GM12892 (cell line): Measurements from ENCODE around the gene SRRM1. TPM values are rescaled to one million over a fixed set of nuclear protein-coding genes. Genes with fewer than 3 reads are reported as not detected.

Experiments
- DNase-seq: peaks from one replicate; pipeline ENCODE4 v3.0.0; 2011; ENCODE audit not compliant: insufficient read length
- FAIRE-seq: peaks from 2 replicates; lab custom pipeline; 2011; peaks lifted over from hg19 to GRCh38; lab: Jason Lieb, UNC
- POLR2A ChIP-seq: IDR thresholded peaks from 2 replicates; pipeline ENCODE4 v1.6.1; 2011; ENCODE audit warnings: low read depth, low read length, control low read depth
- POLR2AphosphoS5 ChIP-seq: IDR thresholded peaks from 2 replicates; pipeline ENCODE4 v1.6.1; 2011; ENCODE audit warnings: low read depth, low read length, control low read depth
- TAF1 ChIP-seq: IDR thresholded peaks from 2 replicates; pipeline ENCODE4 v1.6.1; 2011; ENCODE audit warnings: low read depth, mild to moderate bottlenecking, control low read depth, low read length, borderline replicate concordance
- polyA plus RNA-seq: library from polyadenylated mRNA; unstranded; fragments of >200 nt; gene quantifications from one replicate; pipeline ENCODE4 v1.2.1, GENCODE V29; 2012; ENCODE audit warnings: missing spikeins, inconsistent platforms; ENCODE audit not compliant: missing spikeins

The SRRM1 gene, protein sequence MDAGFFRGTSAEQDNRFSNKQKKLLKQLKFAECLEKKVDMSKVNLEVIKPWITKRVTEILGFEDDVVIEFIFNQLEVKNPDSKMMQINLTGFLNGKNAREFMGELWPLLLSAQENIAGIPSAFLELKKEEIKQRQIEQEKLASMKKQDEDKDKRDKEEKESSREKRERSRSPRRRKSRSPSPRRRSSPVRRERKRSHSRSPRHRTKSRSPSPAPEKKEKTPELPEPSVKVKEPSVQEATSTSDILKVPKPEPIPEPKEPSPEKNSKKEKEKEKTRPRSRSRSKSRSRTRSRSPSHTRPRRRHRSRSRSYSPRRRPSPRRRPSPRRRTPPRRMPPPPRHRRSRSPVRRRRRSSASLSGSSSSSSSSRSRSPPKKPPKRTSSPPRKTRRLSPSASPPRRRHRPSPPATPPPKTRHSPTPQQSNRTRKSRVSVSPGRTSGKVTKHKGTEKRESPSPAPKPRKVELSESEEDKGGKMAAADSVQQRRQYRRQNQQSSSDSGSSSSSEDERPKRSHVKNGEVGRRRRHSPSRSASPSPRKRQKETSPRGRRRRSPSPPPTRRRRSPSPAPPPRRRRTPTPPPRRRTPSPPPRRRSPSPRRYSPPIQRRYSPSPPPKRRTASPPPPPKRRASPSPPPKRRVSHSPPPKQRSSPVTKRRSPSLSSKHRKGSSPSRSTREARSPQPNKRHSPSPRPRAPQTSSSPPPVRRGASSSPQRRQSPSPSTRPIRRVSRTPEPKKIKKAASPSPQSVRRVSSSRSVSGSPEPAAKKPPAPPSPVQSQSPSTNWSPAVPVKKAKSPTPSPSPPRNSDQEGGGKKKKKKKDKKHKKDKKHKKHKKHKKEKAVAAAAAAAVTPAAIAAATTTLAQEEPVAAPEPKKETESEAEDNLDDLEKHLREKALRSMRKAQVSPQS
- polyA plus RNA-seq, result 89.8 TPM

- peak; percentile 99 for FAIRE-seq
- peak; percentile 70 for TF ChIP-seq TAF1
- TF ChIP-seq POLR2A, result peak; percentile 94
- TF ChIP-seq POLR2AphosphoS5, result peak; percentile 93
- peak; percentile 93 for DNase-seq
Measured at GRCh38 chr1:24642481-24643362, at the start of gene SRRM1. Gene SRRM1 (plus strand): TSS chr1:24643302. CDS start chr1:24643327, 25 bp downstream.

- DNase-seq (no peak), FAIRE-seq (no peak)
- TF ChIP-seq POLR2AphosphoS5 (no peak), POLR2A (no peak), TAF1 (no peak)
Measured at GRCh38 chr1:24594328-24594598, 48.8 kb upstream of the SRRM1 start.

DNA sequence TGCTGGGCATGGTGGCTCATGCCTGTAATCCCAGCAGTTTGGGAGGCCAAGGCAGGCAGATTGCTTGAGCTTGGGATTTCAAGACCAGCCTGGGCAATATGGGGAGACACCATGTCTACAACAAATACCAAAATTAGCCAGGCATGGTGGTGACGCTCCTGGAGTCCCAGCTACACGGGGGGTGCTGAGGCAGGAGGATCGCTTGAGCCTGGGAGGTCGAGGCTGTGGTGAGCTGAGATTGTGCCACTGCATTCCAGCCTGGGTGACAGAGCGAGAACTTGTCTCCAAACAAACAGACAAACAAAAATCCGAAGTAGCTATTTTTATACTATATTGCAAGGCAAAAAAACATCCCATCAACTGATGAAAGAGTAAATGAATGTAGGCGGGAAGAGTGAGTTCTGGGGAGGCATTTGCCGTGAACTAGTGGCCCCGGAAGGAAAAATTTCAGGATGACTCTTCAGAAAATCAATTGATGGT lies 46.7 kb upstream of the SRRM1 start:
- DNase-seq (no peak), FAIRE-seq (no peak)
- no peak for TF ChIP-seq POLR2AphosphoS5
- no peak for TF ChIP-seq POLR2A
- no peak for TF ChIP-seq TAF1

GRCh38 chr1:24599265-24599664 lies 43.8 kb upstream of the SRRM1 start:
- DNase-seq (no peak), FAIRE-seq (no peak)
- TF ChIP-seq POLR2AphosphoS5 (no peak), TAF1 (no peak), POLR2A (no peak)

DNA sequence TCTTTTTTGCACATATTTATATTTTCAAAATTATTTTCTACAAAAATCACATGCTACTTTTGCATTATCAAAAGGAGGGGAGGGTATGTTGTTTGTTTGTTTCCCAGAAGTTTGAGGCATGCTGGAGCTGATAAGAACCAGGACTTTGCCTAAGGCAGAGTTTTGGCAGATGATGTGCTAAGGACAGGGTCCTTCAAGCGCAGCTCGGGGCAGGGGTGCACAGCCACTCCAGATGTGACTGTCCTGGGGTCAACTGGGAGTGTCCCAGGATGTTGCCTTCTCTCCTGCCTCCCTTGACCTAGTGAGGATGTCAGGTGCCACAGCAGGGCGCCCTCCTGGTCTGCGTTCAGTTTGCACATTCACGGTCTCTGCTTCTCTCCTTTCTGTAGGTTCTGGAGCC lies 42.6 kb upstream of the SRRM1 start:
- DNase-seq (no peak), FAIRE-seq (no peak)
- TF ChIP-seq POLR2AphosphoS5 (no peak), POLR2A (no peak)

- FAIRE-seq, result no peak
- no peak for DNase-seq
- TF ChIP-seq POLR2A (no peak), TAF1 (no peak)
Measured at GRCh38 chr1:24605534-24606295, 37.4 kb upstream of the SRRM1 start.

DNA sequence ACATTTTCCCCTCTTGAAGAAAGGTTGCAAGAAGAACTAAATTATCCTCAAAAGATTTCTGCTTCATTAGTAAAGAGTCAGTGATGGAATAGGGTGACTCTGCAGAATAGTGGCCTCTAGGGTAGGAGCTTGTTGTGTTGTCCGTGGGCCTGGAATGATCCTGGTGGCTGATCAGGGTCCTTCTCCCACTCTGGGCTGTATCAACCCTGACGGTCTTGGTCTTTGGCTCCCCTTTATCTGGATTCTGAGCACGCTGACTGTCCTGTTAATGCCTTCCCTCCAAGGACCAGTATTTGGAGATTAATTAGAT lies 36.9 kb upstream of the SRRM1 start:
- no peak for TF ChIP-seq POLR2AphosphoS5
- no peak for TF ChIP-seq POLR2A
- TF ChIP-seq TAF1, result no peak
- DNase-seq (no peak), FAIRE-seq (no peak)

- DNase-seq (no peak), FAIRE-seq (no peak)
- TF ChIP-seq POLR2A, result no peak
- no peak for TF ChIP-seq POLR2AphosphoS5
- TF ChIP-seq TAF1, result no peak
Measured at GRCh38 chr1:24606621-24607020, 36.5 kb upstream of the SRRM1 start.

- TF ChIP-seq POLR2A (no peak), POLR2AphosphoS5 (no peak), TAF1 (no peak)
- DNase-seq, result no peak
- no peak for FAIRE-seq
Measured at GRCh38 chr1:24609949-24610517, 33.1 kb upstream of the SRRM1 start.

- TF ChIP-seq POLR2AphosphoS5, result no peak
- TF ChIP-seq POLR2A, result no peak
- no peak for FAIRE-seq
- no peak for DNase-seq
Measured at GRCh38 chr1:24619376-24619775, 23.7 kb upstream of the SRRM1 start.
